NCI-H748 treated with DMSO at 0.1 percent for 48 hours (cell line): ENCODE measurements around the gene DPEP2NB.
"Not testable (repeated sequence)": the region's sequence is repeated elsewhere in the genome, so short reads cannot be mapped to it uniquely, and the experiment has no call there.

ENCODE experiments used
- DNase-seq: peaks from one replicate; lab custom pipeline; 2025; lab: John Stamatoyannopoulos, UW

The DPEP2NB gene

DNA sequence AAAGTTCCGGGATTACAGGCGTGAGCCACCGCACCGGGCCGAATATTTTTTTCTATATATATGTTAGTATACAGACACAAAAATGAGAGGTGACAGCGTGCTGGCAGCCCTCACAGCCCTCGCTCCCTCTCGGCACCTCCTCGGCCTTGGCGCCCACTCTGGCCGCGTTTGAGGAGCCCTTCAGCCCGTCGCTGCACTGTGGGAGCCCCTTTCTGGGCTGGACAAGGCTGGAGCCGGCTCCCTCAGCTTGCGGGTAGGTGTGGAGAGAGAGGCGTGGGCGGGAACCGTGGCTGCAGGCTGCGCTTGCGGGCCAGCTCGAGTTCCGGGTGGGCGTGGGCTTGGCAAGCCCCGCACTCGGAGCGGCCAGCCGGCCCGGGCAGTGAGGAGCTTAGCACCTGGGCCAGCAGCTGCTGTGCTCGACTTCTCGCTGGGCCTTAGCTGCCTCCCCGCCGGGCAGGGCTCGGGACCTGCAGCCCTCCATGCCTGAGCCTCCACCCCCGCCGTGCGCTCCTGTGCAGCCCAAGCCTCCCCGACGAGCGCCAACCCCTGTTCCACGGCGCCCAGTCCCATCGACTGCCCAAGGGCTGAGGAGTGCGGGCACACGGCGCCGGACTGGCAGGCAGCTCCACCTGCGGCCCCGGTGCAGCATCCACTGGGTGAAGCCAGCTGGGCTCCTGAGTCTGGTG, 33.6 kb downstream of the DPEP2NB start:
- no peak for DNase-seq

DNA sequence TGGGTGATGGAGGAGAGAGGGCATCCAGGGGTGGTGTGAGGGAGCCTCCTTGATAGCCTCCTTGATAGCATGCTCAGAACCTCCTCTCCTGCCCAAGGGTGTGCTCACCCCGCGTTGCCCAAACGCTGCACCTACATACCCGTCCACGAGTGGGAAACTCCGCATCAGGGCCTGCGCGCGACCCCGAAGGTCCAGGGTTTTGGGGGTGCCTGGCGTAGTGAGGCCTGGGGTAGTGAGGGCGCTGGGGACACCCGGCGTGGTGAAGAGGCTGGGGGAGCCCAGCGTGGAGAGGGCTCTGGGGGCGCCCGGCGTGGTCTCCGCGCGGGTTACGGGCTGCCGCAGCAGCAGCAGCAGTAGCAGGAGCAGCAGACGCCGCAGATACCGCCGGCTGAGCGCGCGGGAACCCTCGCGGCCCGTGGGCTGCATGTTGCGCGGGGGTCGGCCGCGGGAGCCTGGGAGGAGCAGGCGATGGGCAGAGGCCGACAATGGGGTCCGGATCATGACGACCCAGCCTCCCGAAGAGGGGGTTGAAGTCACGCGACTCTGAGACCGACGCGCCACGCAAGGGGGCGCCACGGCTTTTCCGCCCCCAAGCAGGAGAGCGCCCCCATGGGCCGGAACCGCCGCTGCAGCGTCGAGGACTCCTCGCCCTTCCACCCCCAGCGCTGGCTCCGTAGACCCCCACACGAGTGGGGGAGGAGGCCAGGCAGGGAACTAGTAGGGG, 35.6 kb downstream of the DPEP2NB start, which contains the start of gene DPEP3:
Gene DPEP3 (minus strand): TSS at position 545 of the 724 bp plus-strand sequence. CDS start 119 bp downstream, at position 426.
- no peak for DNase-seq

DNA sequence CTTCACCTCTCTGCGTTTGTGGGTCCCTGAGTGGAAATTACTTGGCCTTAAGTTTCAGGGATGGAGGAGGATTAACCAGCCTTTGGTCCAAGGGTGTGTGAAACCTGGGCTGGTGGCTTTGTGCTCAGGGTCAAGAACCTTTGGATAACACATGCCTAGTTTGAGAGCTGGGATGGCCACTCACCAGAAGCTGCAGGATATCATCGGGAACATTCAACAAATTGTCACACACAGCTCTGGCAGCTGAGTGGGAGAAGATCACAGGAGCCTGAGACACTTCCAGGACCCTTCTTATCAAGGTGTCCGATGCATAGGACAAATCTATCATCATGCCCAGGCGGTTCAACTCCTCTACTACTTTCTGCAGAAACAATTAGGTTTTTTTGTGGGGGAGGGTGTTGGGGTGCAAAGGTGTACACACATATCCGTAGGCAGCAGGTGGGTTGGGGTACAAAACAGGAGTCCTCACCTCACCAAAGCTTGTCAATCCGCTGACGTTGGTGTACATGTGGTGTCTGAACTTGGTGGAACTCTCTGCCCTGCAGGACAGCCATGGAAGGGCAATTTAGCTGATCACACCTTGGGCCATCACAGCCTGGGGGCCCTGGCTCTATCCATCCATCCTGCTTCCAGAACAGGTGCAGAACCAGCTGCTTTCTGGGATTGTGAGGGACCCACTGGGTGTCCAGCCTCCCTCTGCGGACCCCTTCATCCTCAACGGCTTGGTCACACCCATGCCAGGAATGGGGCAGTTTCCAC, 38.1 kb downstream of the DPEP2NB start:
- DNase-seq = no peak

DNA sequence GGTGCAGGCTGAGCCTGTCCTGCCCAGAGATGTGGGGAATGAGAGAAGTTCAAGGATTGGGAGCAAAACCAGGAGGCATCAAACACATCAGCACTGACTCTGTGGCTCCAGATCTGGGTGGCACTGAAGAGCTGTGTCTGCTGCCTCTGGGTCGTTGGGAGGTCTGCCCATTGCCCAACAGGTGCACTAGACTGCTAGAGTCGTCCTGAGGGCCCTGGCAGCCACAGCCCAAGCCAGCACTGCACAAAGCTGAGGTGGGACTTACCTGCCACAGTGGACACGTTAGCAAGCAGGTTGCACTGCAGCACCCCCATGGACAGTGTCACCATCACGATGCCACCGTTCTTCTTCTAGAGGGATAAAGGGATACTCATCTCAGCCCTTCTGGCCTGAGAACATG, 38.7 kb downstream of the DPEP2NB start:
- no peak for DNase-seq

DNA sequence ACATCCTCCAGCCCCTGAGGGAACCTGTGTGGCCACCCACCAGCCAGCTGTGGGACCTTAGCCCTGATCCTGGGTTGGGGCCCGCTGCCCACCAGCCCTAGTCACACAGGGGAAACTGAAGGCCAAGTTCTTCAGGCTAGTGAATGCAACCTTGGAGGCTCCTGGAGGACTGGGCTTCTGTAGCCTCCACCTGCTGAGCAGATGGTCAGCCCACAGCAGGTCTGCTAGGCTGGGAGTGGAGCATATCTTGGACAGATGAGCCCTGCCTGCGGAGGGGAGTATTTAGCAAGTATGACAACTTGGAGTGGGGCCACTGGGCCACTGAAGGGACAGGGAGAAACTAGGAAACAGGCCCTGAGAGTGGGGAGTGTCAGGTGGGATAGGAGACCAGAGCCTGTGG, 39.5 kb downstream of the DPEP2NB start:
- no peak for DNase-seq

DNA sequence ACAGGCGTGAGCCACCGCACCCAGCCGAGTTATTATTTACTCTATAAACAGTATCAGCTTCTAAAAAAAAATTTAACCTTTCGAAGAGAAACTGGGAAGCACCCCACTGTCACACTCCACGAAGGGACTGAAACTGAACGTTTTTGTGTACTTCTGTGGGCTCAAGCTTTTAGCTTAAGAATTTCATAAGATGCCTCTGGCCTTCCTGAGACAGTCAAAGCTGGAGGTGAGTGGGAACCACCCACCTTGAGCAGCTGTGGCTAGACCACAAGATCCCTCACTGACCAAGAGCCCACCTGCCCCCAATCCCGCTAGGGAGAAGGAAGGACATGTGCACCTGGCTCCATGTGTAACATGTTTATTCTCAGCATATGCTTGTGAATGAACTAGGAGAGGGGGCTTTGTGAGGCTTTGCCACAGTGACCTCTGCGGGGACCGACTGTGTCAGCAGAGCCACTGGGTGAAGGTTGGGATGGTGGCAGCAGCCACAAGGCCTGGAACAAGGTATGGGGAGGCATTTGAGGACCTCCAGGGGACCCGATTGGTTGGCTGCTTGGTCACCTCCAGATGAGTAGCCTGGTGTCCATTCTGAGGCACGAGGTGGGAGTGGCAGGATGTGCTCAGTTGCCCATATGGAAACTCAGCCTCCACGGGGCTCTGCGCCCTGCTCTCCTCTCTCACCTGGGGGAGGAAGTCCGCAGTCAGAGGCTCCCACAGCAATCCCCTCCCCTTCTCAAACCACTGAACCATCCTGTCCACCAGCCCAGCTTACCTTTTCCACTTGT, 40.2 kb downstream of the DPEP2NB start:
- no peak for DNase-seq

DNA sequence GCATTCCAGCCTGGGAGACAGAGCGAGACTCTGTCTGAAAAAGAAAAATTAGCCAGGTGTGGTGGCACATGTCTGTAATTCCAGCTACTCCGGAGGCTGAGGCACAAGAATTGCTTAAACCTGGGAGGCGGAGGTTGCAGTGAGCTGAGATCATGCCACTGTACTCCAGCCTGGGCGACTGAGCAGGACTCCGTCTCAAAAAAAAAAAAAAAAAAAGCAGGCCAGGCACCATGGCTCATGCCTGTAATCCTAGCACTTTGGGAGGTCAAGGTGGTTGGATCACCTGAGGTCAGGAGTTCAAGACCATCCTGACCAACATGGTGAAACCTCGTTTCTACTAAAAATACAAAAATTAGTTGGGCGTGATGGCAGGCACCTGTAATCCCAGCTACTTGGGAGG, 43.4 kb downstream of the DPEP2NB start:
- DNase-seq = not testable (repeated sequence)

DNA sequence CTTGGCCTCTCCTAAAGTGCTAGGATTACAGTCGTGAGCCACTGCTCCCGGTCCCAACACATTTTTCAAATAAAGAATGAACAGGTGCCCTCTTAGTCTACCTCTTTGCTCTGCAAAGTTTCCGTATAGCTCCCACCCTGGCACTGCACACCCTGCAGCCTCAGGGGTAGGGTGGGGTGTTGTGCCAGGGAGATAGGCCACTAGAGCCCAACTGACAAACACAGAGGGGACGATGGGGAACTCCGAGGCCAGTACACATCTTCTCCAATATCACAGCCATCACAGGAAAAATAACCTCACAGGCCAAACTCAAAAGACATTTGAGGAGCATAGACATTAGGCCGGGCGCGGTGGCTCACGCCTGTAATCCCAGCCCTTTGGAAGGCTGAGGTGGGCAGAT, 44.6 kb downstream of the DPEP2NB start:
- DNase-seq = no peak

DNA sequence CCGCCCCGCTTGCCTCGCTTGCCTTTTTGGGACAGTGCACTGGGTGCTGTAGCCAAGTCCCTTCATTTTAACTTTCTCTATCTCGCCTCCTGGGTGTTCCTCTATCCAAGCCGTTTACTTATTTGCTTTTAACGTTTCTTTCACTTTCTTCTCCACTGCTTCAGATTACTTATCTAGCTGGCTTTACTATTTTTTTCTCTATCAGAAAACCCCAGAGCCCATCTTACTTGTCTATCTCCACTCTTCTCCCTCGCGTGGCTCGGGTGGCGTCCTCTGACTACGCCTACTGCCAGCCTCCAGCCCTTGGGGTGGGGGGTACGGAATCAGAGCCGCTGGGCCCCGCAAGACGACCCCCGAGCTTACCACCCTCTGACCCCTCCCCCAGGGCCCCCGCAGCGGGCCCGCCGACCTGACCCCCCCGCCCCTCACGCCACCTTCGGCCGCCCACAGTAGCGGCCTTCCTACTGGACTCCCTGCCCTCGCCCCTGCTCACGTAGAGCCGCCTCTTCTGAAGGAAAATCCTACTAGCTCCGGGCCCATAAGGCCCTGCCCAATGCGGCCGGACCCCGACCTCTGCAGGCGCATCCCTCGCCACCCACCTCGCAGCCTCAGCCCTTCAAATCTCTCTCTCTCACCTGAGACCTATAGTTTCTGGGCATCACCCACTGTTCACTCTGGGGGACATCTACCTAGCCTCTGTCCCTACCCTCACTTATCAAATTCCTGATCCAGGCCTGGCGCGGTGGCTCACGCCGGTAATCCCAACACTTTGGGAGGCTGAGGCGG, 46.3 kb downstream of the DPEP2NB start:
- no peak for DNase-seq

DNA sequence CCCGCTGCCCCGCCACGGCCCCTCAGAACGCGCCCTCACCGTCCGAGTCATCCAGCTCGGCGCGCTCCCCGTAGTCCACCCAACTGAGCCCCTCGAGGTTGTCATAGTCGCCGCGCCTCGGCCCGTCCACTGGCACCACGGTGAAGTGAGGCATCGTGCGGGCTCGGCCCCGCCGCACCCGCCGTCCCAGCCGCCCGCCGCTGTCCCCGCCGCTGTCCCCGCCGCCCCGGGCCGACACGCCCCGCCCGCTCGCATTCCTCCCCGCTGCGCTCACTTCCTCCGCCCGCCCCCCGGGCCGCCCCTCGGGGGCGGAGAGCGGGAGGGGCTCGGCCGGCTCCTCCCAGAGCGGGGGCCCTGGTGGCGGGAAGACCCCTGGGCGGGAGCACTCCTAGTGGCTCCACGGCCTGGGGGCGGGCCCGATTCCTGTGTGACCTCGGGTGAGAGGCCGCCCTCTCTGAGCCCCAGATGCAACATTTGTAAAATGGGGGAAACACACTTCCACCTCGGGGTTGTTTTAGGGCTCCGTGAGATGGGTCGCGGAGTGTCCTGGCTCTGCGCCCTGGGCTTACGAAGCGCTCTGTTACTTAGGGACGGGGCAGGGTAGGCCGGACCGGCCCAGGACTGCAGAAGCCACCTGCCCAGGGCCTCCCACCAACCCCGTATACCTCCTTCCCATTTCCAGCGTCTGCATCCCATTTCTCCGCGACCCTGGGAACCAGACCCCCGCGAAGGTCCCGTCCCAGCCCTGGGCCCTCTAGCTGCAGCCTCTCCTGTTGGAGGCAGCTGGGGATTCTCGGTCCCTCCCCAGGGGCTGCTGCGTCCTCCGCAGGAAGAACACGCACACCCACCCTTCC, 47.1 kb downstream of the DPEP2NB start, which contains the start of gene SLC12A4:
Gene SLC12A4 (minus strand): TSS at position 238 of the 854 bp plus-strand sequence. CDS start 84 bp downstream, at position 154.
- peak; percentile 4 for DNase-seq

DNA sequence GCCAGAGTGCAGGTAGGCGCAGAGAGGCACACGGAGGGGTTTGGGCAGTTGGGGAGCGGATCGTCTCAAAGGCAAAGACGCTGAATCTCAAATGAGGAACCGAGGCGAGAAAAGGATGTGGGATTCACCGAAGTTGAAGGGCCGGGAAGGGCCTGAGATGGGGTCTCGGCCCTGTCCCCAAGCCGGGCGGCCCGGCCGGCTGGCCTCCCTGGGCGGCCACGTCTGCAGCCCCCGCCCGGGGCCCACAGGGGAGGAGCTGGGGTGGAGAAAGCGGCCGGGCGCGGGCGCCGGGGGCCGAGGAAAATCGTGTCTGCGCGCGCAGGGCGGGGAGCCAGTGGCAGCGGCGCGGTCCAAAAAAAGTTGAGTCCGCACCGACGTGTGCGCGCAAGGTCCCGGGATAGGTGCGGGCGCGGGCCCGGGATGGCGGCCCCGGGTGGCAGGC, 47.7 kb downstream of the DPEP2NB start:
- DNase-seq = no peak

DNA sequence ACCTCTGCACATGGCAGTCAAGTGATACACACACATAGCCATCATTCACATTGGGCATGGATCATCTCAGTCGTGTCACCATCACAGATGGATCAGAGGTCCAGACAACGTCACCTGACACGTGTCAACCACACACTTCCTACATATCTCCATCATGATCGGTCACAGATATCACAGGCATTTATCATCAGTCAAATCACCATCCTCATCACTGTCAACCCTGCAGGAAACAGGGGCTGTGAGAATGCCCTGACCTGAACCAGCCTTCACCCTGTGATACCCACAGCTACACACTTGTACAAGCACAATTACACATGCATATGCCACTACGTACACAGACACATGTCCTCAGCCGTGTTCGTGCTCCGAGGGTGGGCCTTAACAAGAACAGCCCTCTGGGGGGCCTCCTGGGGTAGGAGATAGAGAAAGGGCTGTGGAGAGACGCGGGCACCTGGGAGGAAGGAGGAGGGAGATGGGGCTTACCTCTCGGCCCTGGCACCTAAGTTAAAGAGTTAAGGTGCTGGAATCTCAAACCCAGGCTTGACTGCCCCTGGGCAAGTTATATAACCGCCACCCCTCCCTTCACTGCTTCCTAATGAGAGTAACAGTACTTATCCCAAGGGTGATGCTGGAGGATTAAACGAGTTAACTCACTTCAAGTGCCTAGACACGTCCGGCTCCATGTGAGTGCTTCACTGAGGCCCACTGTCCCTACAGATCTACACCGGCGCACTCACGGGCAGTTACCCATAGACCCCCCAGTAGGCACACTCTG, 48.3 kb downstream of the DPEP2NB start:
- no peak for DNase-seq

DNA sequence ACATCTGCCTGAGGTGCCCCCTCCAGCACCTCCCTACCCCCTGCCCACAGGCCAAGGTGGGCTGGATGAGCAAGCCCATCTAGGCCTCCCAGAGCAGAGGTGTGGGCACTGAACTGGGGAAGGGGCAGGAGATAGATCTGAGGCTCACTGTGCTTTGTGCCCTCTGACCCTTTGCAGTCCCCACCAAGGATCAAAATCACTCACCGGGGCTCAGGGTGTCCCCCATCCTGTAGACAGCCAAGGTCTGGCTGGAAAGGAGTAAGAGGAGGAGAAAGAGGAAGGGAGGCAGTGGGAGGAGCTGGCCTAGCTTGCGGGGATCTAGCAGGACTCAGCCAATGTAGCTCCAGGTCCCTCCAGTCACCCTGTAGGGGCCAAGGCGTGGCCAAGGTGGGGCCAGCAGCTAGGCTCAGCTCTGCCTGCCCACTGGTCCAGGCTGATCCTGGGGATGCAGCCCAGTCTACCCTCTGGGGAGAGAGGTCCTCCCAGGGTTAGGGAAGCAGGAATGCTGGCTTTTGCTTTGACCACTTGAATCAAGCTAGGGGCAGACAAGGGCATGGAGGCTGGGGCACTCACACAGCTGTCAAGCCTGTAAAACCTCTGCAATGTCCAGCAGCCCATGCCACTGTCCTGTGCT, 49.0 kb downstream of the DPEP2NB start:
- no peak for DNase-seq

DNA sequence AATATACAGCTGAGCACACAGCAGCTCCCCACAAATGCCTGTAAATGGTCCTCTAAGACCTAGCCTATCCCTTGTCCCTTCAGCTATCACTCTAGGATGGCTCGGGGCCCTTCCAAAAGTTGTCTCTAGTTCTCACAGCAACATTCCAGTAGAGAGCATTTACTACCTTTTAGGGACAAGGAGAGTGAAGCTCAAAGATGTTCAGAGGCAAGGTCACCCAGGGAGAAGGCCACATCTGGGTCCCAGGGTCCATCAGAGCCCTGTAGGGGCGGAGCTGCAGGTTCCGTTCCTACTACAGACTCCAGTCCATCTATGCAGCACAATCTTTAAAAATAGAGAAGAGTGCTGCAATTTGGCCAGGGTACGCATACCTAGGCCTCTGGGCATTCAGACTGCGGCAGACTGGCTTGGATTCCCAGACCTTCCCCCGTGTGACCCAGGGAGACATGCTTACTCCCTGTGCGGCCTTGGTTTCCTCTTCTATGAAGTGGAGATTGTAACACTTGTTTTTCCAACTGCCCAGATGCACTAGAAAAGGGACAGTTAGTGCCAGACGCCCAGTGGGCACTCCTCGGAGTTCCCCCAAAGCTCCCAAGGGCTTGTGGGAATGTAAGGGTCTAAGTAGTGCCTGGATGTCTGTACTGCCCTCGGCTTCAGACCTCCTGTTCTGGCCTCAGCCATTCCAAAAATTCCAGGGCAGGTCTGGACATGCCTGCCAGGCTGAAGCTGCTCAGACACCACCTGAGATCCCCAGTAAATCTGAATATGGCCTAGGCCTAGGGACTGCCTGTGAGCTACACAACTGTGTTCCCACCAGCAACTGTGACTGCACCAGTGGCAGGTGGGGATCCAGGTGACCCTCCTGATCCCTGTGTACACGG, 49.8 kb downstream of the DPEP2NB start:
- DNase-seq = no peak

DNA sequence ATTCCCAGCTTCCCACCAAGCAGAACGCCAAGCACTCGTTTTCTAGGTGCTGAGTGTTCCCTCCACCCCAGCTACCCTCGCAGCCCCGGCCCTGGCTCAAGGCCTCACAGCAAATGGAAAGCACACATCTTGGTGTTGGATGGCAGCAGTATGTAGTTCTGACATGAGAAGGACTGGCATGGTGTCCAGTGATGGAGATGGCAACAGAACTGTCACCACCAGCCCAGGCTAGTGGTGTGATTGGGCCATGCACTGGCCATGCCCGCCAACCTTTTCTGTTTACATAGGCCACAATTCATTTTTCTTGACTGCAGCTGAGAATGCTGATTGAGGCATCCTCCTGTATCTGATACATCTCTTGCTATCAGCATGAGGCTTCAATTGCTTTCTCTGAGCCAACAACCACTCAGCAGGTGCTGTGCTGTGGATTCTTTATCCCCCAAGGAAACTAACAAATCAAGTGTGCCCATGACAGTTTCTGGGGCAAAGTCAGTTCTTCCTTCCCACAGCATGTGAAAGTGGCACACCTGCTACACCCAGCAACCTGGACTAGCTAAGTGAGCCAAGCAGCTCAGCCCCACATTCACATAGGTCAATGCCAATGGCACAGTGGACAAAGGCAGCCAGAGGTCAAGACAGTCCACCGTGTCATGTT, 51.1 kb downstream of the DPEP2NB start:
- no peak for DNase-seq

DNA sequence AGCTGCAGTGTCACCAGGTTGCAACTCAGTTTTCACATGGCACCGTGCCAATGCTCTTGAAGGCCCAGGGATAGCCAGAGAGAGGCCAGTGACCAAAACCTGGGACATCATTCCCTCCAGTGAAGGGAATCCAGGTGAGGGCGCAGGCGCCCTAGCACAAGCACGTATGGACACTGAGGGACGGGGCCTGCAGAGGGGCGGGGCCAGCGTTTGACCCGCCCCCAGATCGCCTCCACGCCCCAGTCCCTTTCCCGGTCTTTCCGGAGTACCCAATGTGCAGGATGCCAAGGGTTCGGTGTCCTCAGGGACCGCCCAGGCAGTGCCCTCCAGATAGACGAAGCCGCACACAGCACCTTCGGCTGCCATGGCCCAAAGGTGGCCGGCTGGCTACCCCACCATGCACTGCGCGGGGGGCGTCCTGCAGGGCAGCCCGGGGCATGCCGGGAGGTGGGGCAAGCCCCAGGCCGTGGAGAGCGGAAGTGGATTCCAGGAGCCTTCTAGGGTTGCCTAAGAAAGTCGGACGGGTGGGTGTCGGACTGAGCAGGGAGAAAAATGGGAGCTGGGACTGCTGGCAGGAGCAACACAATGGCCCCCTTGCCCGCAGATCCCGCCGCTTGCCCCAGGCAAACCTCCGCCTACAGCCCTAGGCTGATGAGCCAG, 51.9 kb downstream of the DPEP2NB start:
- no peak for DNase-seq
